Sigmoid colon (tissue), 7 donors: ENCODE data around the gene SLF1. TPM values are rescaled to one million over a fixed set of nuclear protein-coding genes. Genes with fewer than 3 reads are reported as not detected.

Source experiments
- DNase-seq: peaks from one replicate; pipeline ENCODE4 v3.0.0-alpha.2; 2019
- H3K27ac ChIP-seq, 4 donors: fragments of 200-600 bp; sonication (generic); one replicate each; pipeline ENCODE4 v1.5.1; 2016 to 2019; ENCODE audit warnings: mild to moderate bottlenecking in 1 of 4
- H3K27me3 ChIP-seq, 3 donors: fragments of 200-600 bp; sonication (generic); one replicate each; pipeline ENCODE4 v1.5.1; 2019; ENCODE audit warnings: mild to moderate bottlenecking in 1 of 3
- H3K36me3 ChIP-seq, 4 donors: fragments of 200-600 bp; sonication (generic); one replicate each; pipeline ENCODE4 v1.5.1; 2016 to 2019
- H3K4me1 ChIP-seq, 4 donors: fragments of 200-600 bp; sonication (generic); one replicate each; pipeline ENCODE4 v1.5.1; 2017 to 2019
- H3K4me3 ChIP-seq, 4 donors: fragments of 200-600 bp; sonication (generic); one replicate each; pipeline ENCODE4 v1.5.1; 2017 to 2019; ENCODE audit warnings: mild to moderate bottlenecking in 2 of 4, moderate library complexity in 1 of 4
- H3K9me3 ChIP-seq, 4 donors: fragments of 200-600 bp in 3 of 4; sonication (generic) in 3 of 4; one replicate each; pipeline versions ENCODE4 v1.5.1 to v1.6.1; 2013 to 2019
- EP300 ChIP-seq, 4 donors: sonication (generic); formaldehyde crosslinking; IDR thresholded peaks; one replicate each; pipeline ENCODE4 v1.6.1; 2017; ENCODE audit warnings: antibody characterized with exemption in 4 of 4
- POLR2A ChIP-seq, 2 donors: fragments of 450-650 bp; IDR thresholded peaks; one replicate each; pipeline ENCODE4 v1.6.1; 2016; ENCODE audit warnings: antibody characterized with exemption in 2 of 2, mild to moderate bottlenecking in 2 of 2, moderate library complexity in 2 of 2
- POLR2AphosphoS5 ChIP-seq, 4 donors: sonication (generic); formaldehyde crosslinking; IDR thresholded peaks; one replicate each; pipeline ENCODE4 v1.6.1; 2017; ENCODE audit warnings: antibody characterized with exemption in 4 of 4
- WGBS, 2 donors: extraction: QIAGEN DNeasy Blood & Tissue Kit; methylation state at CpG; one replicate each; pipeline ENCODE4 v1.1.7; 2013; 5-methylcytosine and 5-hydroxymethylcytosine counted together
- intact Hi-C: fragments of 100-400 bp; cut with DNase I; formaldehyde crosslinking; loops from one replicate; pipeline ENCODE4 v1.15.1; 2023
- polyA plus RNA-seq, 3 donors: library from polyadenylated mRNA; stranded (reverse); fragments of 200-250 nt; gene quantifications; one replicate each; pipeline ENCODE4 v1.2.3, GENCODE V29; 2013
- total RNA-seq, 4 donors: library from RNA; depleted of rRNA; stranded (reverse); fragments of >200 nt; gene quantifications; one replicate each; pipeline ENCODE4 v1.1.0, GENCODE V29; 2016
- TF ChIP-seq, protein P1 (sequence below), 4 experiments: fragments of 450-650 bp in 3 of 4; fragments of 200-600 bp in 1 of 4; IDR thresholded peaks; one replicate each; pipeline ENCODE4 v1.5.1; 2016 to 2019; ENCODE audit warnings: antibody characterized with exemption in 4 of 4, mild to moderate bottlenecking in 3 of 4, moderate library complexity in 2 of 4
- donor health status: healthy with polysubstance abuse.
- donor health status: Bipolar disorder and iron deficiency.
- donor health status: healthy.

The SLF1 gene
- total and polyA plus RNA-seq, 7 donors, result 1.2 to 8.6 (median 3.1) TPM

DNA sequence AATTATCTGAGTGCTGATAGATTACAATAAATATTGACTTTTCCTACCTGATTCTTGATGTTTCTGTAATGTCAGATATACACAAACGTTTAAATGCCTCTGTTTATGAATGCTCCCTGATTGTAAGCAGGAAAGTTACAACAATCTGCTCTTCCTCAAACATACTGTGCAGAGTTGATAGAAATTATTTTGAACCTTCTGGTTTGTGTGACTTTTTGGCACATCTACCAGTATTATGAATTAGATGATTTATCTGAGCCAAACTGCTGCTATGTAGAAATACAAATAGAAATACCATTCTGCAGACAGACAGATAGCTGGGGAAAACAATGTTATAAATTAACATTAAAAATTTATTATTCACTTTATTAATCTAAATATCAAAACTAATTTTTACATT, 113.0 kb downstream of the SLF1 start:
- no peak overlapping the region for H3K27ac ChIP-seq
- TF ChIP-seq POLR2A (IDR thresholded peaks at IDR 0.05), result no peak
- TF ChIP-seq POLR2AphosphoS5 (IDR thresholded peaks at IDR 0.05), result no peak
- TF ChIP-seq, protein P1, sequence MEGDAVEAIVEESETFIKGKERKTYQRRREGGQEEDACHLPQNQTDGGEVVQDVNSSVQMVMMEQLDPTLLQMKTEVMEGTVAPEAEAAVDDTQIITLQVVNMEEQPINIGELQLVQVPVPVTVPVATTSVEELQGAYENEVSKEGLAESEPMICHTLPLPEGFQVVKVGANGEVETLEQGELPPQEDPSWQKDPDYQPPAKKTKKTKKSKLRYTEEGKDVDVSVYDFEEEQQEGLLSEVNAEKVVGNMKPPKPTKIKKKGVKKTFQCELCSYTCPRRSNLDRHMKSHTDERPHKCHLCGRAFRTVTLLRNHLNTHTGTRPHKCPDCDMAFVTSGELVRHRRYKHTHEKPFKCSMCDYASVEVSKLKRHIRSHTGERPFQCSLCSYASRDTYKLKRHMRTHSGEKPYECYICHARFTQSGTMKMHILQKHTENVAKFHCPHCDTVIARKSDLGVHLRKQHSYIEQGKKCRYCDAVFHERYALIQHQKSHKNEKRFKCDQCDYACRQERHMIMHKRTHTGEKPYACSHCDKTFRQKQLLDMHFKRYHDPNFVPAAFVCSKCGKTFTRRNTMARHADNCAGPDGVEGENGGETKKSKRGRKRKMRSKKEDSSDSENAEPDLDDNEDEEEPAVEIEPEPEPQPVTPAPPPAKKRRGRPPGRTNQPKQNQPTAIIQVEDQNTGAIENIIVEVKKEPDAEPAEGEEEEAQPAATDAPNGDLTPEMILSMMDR (IDR thresholded peaks at IDR 0.05), result no peak
- TF ChIP-seq EP300 (IDR thresholded peaks at IDR 0.05), result no peak
- no peak for DNase-seq
- no peaks in the 10 kb centered on the region for H3K4me1 ChIP-seq
- no peaks in the 10 kb centered on the region for H3K36me3 ChIP-seq
- no peaks in the 10 kb centered on the region for H3K9me3 ChIP-seq
- intact Hi-C loops, result no loop called here
- 14 to 28% methylated on average over 1 of the region's 1 CpG for WGBS, 2 donors
- no peak overlapping the region for H3K4me3 ChIP-seq
- no peaks in the 10 kb centered on the region for H3K27me3 ChIP-seq

DNA sequence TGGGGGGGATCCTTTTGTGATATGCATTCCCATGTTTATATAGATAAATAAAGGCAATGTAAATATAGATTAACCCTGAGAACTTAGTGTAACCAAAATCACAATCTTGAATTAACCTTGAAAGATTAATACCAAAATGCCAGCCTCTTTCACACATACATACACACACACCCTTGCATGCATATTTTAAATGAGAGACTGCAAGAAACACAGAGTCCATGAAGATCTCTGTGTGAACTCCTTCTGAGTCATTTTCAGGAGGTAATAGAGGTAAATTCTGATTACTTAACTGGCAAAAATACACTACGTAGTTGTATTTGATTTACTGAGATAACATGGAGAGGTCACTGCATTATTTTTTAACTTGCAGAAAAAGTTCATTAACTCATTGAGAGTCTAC, 118.0 kb downstream of the SLF1 start:
- intact Hi-C loops, result no loop called here
- WGBS, 2 donors, result 71 to 92% methylated on average over 1 of the region's 1 CpG
- Histone ChIP-seq H3K4me1 (no peaks in the 10 kb centered on the region), H3K9me3 (no peaks in the 10 kb centered on the region), H3K27ac (no peak overlapping the region), H3K36me3 (no peaks in the 10 kb centered on the region), H3K27me3 (no peaks in the 10 kb centered on the region), H3K4me3 (no peak overlapping the region)
- no peak for TF ChIP-seq EP300 (IDR thresholded peaks at IDR 0.05)
- no peak for TF ChIP-seq POLR2A (IDR thresholded peaks at IDR 0.05)
- no peak for DNase-seq

DNA sequence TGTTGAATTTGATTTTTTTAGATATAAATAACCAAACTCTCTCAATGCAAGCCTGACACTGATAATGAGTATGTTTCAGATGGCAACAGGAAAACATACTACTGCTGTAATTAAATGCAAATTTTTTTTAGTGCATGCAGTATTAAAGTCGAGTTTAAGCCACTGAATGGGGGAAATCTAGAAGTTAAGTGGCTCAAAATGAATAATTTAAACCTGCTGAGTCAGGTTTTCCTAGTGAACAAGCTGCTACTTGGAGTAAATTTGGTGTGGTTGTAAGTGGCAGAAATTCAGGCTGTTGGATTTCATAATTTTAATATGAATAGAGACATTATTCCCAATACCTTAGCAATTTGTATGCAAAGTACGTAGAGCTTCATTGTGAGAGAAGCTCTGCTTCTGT, 121.8 kb downstream of the SLF1 start:
- no peak for DNase-seq
- TF ChIP-seq EP300 (IDR thresholded peaks at IDR 0.05) (no peak), POLR2A (IDR thresholded peaks at IDR 0.05) (no peak), POLR2AphosphoS5 (IDR thresholded peaks at IDR 0.05) (no peak)
- TF ChIP-seq, protein P1 (IDR thresholded peaks at IDR 0.05), result no peak
- Histone ChIP-seq H3K27ac (no peak overlapping the region), H3K36me3 (no peaks in the 10 kb centered on the region), H3K9me3 (no peaks in the 10 kb centered on the region), H3K27me3 (no peaks in the 10 kb centered on the region), H3K4me1 (no peaks in the 10 kb centered on the region), H3K4me3 (no peak overlapping the region)
- intact Hi-C loops, result no loop called here
- WGBS, 2 donors, result 53 to 68% methylated on average over 2 of the region's 2 CpGs

DNA sequence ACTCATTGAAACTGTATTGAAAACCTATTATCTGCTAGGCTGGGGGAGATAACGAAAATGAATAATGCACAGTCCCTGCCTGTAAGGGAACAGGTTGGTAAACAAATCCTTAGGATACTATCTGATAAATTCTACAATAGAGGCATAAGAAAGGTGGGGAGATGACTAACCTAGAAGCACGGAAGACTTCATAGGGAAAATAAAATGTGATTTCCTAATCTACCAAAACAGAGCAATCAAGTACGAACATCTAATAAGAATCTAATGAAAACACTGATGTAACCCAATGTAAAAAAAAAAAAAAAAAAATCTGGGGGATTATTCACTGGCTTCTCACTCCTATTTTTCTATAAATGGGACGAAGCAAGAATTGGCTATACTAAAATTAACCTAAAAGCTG, 124.4 kb downstream of the SLF1 start:
- no peak for TF ChIP-seq POLR2AphosphoS5 (IDR thresholded peaks at IDR 0.05)
- TF ChIP-seq, protein P1 (IDR thresholded peaks at IDR 0.05), result no peak
- no peaks in the 10 kb centered on the region for H3K27me3 ChIP-seq
- intact Hi-C loops, result no loop called here
- WGBS, 2 donors, result 80 to 90% methylated on average over 4 of the region's 4 CpGs
- no peaks in the 10 kb centered on the region for H3K9me3 ChIP-seq
- H3K4me3 ChIP-seq, result no peak overlapping the region
- H3K27ac ChIP-seq, result no peak overlapping the region
- no peaks in the 10 kb centered on the region for H3K36me3 ChIP-seq
- DNase-seq, result no peak
- no peaks in the 10 kb centered on the region for H3K4me1 ChIP-seq

DNA sequence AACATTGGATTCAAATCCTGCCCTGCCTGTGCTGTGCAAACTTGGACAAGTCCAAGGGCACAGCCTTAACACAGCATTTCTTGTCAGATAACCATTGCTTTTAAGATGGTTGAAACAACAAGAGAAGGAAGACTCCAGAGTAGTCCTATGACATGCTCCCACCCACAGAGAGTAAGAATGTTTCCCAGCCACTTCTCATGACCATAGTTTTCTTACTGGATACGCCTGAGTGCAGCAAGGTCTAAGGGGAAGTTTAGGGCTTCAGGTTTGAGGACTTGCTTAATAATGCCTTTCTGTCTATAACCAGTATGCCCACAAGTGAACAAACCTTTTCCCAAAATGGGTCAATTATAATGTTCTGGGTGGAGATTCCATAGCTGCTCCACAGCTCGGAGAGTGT, 126.4 kb downstream of the SLF1 start:
- H3K4me3 ChIP-seq, result no peak overlapping the region
- no peak for DNase-seq
- H3K36me3 ChIP-seq, result no peaks in the 10 kb centered on the region
- 82 to 86% methylated on average over 2 of the region's 2 CpGs for WGBS, 2 donors
- H3K9me3 ChIP-seq, result no peaks in the 10 kb centered on the region
- no peak for TF ChIP-seq POLR2A (IDR thresholded peaks at IDR 0.05)
- TF ChIP-seq POLR2AphosphoS5 (IDR thresholded peaks at IDR 0.05), result no peak
- TF ChIP-seq, protein P1 (IDR thresholded peaks at IDR 0.05), result no peak
- TF ChIP-seq EP300 (IDR thresholded peaks at IDR 0.05), result no peak
- intact Hi-C loops, result no loop called here
- H3K4me1 ChIP-seq, result no peaks in the 10 kb centered on the region
- H3K27me3 ChIP-seq, result no peaks in the 10 kb centered on the region
- H3K27ac ChIP-seq, result no peak overlapping the region
